Measurements from ENCODE around the gene GPR160. TPM values are rescaled to one million over a fixed set of nuclear protein-coding genes. Genes with fewer than 3 reads are reported as not detected.
A peak's percentile ranks its signal among the peaks of the same experiment; 100 is the strongest.

Gene GPR160
- total RNA-seq, 1 donor from 2014 or later: 0.21 TPM

- DNase-seq (ENCODE audit: low read depth, low spot score): no peak
- no peak for TF ChIP-seq CTCF (conservative IDR thresholded peaks at IDR 0.05)
- H3K27me3 Mint-ChIP-seq (ENCODE audit: low read depth): peaks cover 41% of the 10 kb centered on the region
- H3K4me3 Mint-ChIP-seq: no peak overlapping the region
- H3K36me3 Mint-ChIP-seq (ENCODE audit: low read depth): no peaks in the 10 kb centered on the region
- H3K27ac Mint-ChIP-seq (ENCODE audit: unreplicated experiment): no peak overlapping the region
- no peaks in the 10 kb centered on the region for H3K9me3 Mint-ChIP-seq
- no peaks in the 10 kb centered on the region for H3K4me1 Mint-ChIP-seq
These were observed 7.0 kb downstream of the GPR160 start for GRCh38 chr3:170044795-170045244.

DNA sequence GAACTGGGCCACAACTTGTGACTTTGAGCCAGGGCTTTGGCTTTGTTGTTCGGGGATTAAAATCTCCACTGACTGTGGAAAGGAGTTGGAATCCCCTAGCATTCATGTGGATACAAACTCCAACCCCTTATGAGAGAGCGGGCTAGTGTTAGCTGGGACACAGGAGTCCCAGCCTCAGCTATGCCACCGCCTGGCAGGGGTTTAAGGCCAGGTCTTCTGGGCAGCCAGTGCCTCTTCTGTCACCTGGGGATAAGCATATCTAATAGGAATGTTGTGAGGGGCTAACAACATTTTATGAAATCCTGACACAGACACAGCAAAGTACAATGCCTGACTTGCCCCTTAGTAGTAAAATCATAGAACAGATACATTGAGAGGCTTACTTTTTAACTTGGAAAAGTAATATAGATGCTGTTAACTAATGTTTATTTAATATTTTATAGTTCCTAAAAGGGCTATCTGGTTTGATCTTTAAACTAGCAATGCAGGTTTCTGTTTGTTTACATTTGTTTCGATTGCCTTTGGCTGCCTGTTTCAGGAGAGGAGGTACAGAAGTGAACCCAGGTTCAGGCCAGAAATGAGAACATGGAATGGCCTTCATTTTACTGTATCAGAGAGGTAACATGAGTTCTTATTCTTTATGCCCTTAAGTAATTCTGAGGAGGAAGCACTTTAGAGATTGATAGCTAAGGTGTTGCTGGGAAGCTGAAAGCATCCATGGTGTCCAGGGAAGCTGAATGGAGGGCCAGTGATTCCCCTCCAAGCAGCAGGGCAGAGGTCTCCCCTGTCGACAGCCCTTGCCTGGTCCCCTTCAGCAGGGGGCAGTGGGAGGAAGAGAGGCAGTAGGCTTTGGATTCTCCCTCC lies 8.7 kb downstream of the GPR160 start:
- no peaks in the 10 kb centered on the region for H3K4me1 Mint-ChIP-seq
- no peaks in the 10 kb centered on the region for H3K9me3 Mint-ChIP-seq

GRCh38 chr3:170047133-170047404 lies 9.3 kb downstream of the GPR160 start:
- Mint-ChIP-seq H3K27ac (ENCODE audit: unreplicated experiment) (no peak overlapping the region), H3K4me1 (no peaks in the 10 kb centered on the region), H3K9me3 (no peaks in the 10 kb centered on the region), H3K36me3 (ENCODE audit: low read depth) (no peaks in the 10 kb centered on the region), H3K4me3 (no peak overlapping the region), H3K27me3 (ENCODE audit: low read depth) (peaks cover 18% of the 10 kb centered on the region)
- no peak for DNase-seq (ENCODE audit: low read depth, low spot score)
- no peak for TF ChIP-seq CTCF (conservative IDR thresholded peaks at IDR 0.05)

More for the DNA sequence above, 8.7 kb downstream of the GPR160 start:
- no peak for TF ChIP-seq CTCF (conservative IDR thresholded peaks at IDR 0.05)
- Mint-ChIP-seq H3K27me3 (ENCODE audit: low read depth) (peaks cover 24% of the 10 kb centered on the region), H3K4me3 (no peak overlapping the region), H3K36me3 (ENCODE audit: low read depth) (no peaks in the 10 kb centered on the region), H3K27ac (ENCODE audit: unreplicated experiment) (peak overlapping the region; percentile 43)
- no peak for DNase-seq (ENCODE audit: low read depth, low spot score)

GRCh38 chr3:170049146-170050000 lies 11.6 kb downstream of the GPR160 start:
- no peaks in the 10 kb centered on the region for H3K9me3 Mint-ChIP-seq
- H3K36me3 Mint-ChIP-seq (ENCODE audit: low read depth): no peaks in the 10 kb centered on the region
- H3K27ac Mint-ChIP-seq (ENCODE audit: unreplicated experiment): no peak overlapping the region
- no peak overlapping the region for H3K4me3 Mint-ChIP-seq
- H3K27me3 Mint-ChIP-seq (ENCODE audit: low read depth): peaks cover 9% of the 10 kb centered on the region
- TF ChIP-seq CTCF (conservative IDR thresholded peaks at IDR 0.05): no peak
- no peak for DNase-seq (ENCODE audit: low read depth, low spot score)
- H3K4me1 Mint-ChIP-seq: no peaks in the 10 kb centered on the region

GRCh38 chr3:170050753-170051152 lies 13.0 kb downstream of the GPR160 start:
- Mint-ChIP-seq H3K36me3 (ENCODE audit: low read depth) (no peaks in the 10 kb centered on the region), H3K27me3 (ENCODE audit: low read depth) (peaks cover 3% of the 10 kb centered on the region), H3K27ac (ENCODE audit: unreplicated experiment) (no peak overlapping the region), H3K4me3 (no peak overlapping the region), H3K9me3 (no peaks in the 10 kb centered on the region), H3K4me1 (no peaks in the 10 kb centered on the region)
- DNase-seq (ENCODE audit: low read depth, low spot score): no peak
- TF ChIP-seq CTCF (conservative IDR thresholded peaks at IDR 0.05): no peak
